ENCODE results near the gene SPOP.
A peak's percentile ranks its signal among the peaks of the same experiment; 100 is the strongest.
"Not testable (repeated sequence)": the region's sequence is repeated elsewhere in the genome, so short reads cannot be mapped to it uniquely, and the experiment has no call there.

SPOP gene

GRCh38 chr17:49677933-49678847 lies at the start of gene SPOP:
Gene SPOP, minus strand, starts transcription at chr17:49678097. Its CDS starts 55,287 bp downstream, at chr17:49622810.
- peak; percentile 98 for DNase-seq (ENCODE audit: low read depth in 2 of 2)

GRCh38 chr17:49727380-49727779 lies 49.5 kb upstream of the SPOP start:
- no peak for DNase-seq (ENCODE audit: low read depth in 2 of 2)

GRCh38 chr17:49725452-49726130 lies 47.7 kb upstream of the SPOP start:
- DNase-seq (ENCODE audit: low read depth in 2 of 2): no peak

GRCh38 chr17:49724552-49724951 lies 46.7 kb upstream of the SPOP start:
- not testable (repeated sequence) for DNase-seq (ENCODE audit: low read depth in 2 of 2)

- DNase-seq (ENCODE audit: low read depth in 2 of 2): no peak
These were observed 45.5 kb upstream of the SPOP start for GRCh38 chr17:49723423-49723822.

- DNase-seq (ENCODE audit: low read depth in 2 of 2): no peak
These were observed 44.2 kb upstream of the SPOP start for GRCh38 chr17:49722066-49722465.

GRCh38 chr17:49717371-49717861 lies 39.5 kb upstream of the SPOP start:
- no peak for DNase-seq (ENCODE audit: low read depth in 2 of 2)

- DNase-seq (ENCODE audit: low read depth in 2 of 2): no peak
These were observed 38.9 kb upstream of the SPOP start for GRCh38 chr17:49716668-49717364.

- DNase-seq (ENCODE audit: low read depth in 2 of 2): no peak
These were observed 37.9 kb upstream of the SPOP start for GRCh38 chr17:49715717-49716279.

GRCh38 chr17:49715216-49715615 lies 37.3 kb upstream of the SPOP start:
- DNase-seq (ENCODE audit: low read depth in 2 of 2): no peak

GRCh38 chr17:49708515-49709183 lies 30.8 kb upstream of the SPOP start:
- DNase-seq (ENCODE audit: low read depth in 2 of 2): no peak

- peak; percentile 96 to 99 for DNase-seq (ENCODE audit: low read depth in 2 of 2)
These were observed 30.0 kb upstream of the SPOP start, which contains the start of gene SLC35B1 for GRCh38 chr17:49707608-49708514. Gene SLC35B1, minus strand, starts transcription at chr17:49707964. Its CDS starts 131 bp downstream, at chr17:49707833.

- no peak for DNase-seq (ENCODE audit: low read depth in 2 of 2)
These were observed 29.3 kb upstream of the SPOP start for GRCh38 chr17:49707246-49707607.

- no peak for DNase-seq (ENCODE audit: low read depth in 2 of 2)
These were observed 27.4 kb upstream of the SPOP start for GRCh38 chr17:49705254-49705653.

- no peak for DNase-seq (ENCODE audit: low read depth in 2 of 2)
These were observed 25.8 kb upstream of the SPOP start for GRCh38 chr17:49703557-49704277.

- no peak for DNase-seq (ENCODE audit: low read depth in 2 of 2)
These were observed 23.1 kb upstream of the SPOP start for GRCh38 chr17:49700960-49701359.

- DNase-seq (ENCODE audit: low read depth in 2 of 2): no peak
These were observed 22.2 kb upstream of the SPOP start for GRCh38 chr17:49699966-49700575.

- no peak for DNase-seq (ENCODE audit: low read depth in 2 of 2)
These were observed 20.1 kb upstream of the SPOP start for GRCh38 chr17:49698005-49698404.

GRCh38 chr17:49696233-49696761 lies 18.4 kb upstream of the SPOP start:
- peak; percentile 53 to 70 for DNase-seq (ENCODE audit: low read depth in 2 of 2)

Data from stimulated activated CD4-positive, alpha-beta T cell treated with anti-CD3 and anti-CD28 coated beads, Interleukin-4, amount 100 ng/mL, for 48 hours (primary cell).